Measurements from ENCODE around the gene MRPS6. TPM values are rescaled to one million over a fixed set of nuclear protein-coding genes. Genes with fewer than 3 reads are reported as not detected.

Gene MRPS6
- total RNA-seq, 1 donor: 19.2 TPM

DNA sequence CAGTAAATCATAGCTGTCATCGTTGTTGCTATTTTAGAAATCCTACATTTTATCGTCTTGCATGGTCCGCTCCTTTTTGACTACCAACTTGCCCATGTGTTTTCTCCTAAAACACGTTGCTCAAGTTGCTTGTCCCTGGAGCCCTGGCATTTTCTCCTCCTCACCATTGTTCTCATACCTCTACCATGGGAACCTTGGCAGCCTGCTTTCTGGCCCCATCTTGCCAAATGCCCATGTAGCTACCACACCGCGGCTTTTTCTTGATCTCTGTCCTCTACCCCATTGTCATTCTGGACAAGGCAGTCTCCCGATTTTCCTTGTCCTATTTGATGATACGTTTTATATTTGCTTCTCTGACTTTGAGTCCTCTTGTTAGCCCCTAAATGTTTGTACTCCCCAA lies 50.2 kb downstream of the MRPS6 start:
- Histone ChIP-seq H4K20me1 (ENCODE audit: insufficient read depth, low read length) (peaks cover 9% of the 10 kb centered on the region), H3K4me1 (ENCODE audit: insufficient read depth, low read length) (peaks cover 2% of the 10 kb centered on the region), H2AFZ (ENCODE audit: low read length) (no peak overlapping the region), H3K36me3 (ENCODE audit: insufficient read depth, low read length) (peaks cover 6% of the 10 kb centered on the region), H3K4me3 (ENCODE audit: insufficient read depth, low read length) (no peak overlapping the region), H3K9me3 (ENCODE audit: low read depth, low read length) (no peaks in the 10 kb centered on the region), H3K27ac (ENCODE audit: low read depth, low read length) (no peak overlapping the region), H3K79me2 (ENCODE audit: insufficient read depth, low read length) (peaks cover 82% of the 10 kb centered on the region), H3K27me3 (ENCODE audit: insufficient read depth, low read length) (no peaks in the 10 kb centered on the region), H3K4me2 (ENCODE audit: insufficient read depth, low read length) (no peak overlapping the region)
- no peak for DNase-seq (ENCODE audit: insufficient read length, low spot score, missing footprints)
- TF ChIP-seq, protein P1, sequence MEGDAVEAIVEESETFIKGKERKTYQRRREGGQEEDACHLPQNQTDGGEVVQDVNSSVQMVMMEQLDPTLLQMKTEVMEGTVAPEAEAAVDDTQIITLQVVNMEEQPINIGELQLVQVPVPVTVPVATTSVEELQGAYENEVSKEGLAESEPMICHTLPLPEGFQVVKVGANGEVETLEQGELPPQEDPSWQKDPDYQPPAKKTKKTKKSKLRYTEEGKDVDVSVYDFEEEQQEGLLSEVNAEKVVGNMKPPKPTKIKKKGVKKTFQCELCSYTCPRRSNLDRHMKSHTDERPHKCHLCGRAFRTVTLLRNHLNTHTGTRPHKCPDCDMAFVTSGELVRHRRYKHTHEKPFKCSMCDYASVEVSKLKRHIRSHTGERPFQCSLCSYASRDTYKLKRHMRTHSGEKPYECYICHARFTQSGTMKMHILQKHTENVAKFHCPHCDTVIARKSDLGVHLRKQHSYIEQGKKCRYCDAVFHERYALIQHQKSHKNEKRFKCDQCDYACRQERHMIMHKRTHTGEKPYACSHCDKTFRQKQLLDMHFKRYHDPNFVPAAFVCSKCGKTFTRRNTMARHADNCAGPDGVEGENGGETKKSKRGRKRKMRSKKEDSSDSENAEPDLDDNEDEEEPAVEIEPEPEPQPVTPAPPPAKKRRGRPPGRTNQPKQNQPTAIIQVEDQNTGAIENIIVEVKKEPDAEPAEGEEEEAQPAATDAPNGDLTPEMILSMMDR (IDR thresholded peaks at IDR 0.05; ENCODE audit: extremely low read depth, low read depth, low read length): no peak

DNA sequence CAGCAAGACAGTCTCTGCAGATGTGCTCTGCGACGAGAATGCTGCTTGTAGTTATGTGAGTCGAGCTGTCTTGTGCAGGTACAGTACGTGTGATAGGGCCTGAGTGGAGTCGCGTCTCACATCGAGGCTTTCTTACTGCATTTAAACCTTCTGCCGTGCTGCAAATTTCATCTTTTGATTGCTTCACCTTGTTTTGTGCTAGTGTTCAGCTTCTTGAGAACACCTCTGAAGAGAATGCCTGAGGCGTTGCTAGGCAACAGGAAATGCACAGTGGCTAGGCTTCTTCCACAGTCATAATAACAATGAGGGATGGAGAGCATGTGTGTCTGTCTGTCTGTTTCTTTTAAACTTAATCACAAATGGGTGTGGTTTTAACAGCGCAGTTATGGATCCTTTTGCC lies 52.9 kb downstream of the MRPS6 start:
- TF ChIP-seq, protein P1 (IDR thresholded peaks at IDR 0.05; ENCODE audit: extremely low read depth, low read depth, low read length): no peak
- H3K79me2 ChIP-seq (ENCODE audit: insufficient read depth, low read length): peaks cover 75% of the 10 kb centered on the region
- DNase-seq (ENCODE audit: insufficient read length, low spot score, missing footprints): no peak
- H3K36me3 ChIP-seq (ENCODE audit: insufficient read depth, low read length): peaks cover 6% of the 10 kb centered on the region
- peak overlapping the region; percentile 6 for H3K27ac ChIP-seq (ENCODE audit: low read depth, low read length)
- no peak overlapping the region for H2AFZ ChIP-seq (ENCODE audit: low read length)
- H3K4me3 ChIP-seq (ENCODE audit: insufficient read depth, low read length): no peak overlapping the region
- H4K20me1 ChIP-seq (ENCODE audit: insufficient read depth, low read length): peaks cover 17% of the 10 kb centered on the region
- peaks cover 23% of the 10 kb centered on the region for H3K4me1 ChIP-seq (ENCODE audit: insufficient read depth, low read length)
- no peaks in the 10 kb centered on the region for H3K27me3 ChIP-seq (ENCODE audit: insufficient read depth, low read length)
- H3K4me2 ChIP-seq (ENCODE audit: insufficient read depth, low read length): no peak overlapping the region
- H3K9me3 ChIP-seq (ENCODE audit: low read depth, low read length): no peaks in the 10 kb centered on the region

DNA sequence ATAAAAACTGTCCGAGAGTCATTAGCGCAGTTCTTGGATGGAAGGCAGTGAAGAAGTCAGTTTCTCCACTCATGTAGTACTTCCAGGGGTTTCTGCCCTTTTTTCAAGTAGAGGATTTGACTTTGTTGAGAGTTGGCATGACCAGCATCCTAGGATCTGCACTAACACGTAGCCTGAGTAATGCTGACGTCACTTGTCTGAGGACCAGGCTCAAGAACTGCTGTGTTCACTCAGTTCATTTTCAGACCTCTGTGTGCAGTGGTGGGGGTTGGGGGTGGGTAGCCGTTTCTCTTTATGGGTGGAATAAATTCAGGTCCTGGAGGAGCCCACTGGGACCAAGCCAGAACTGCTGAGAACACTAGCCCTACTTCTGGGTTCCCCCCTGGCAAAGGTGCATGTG lies 53.3 kb downstream of the MRPS6 start:
- Histone ChIP-seq H2AFZ (ENCODE audit: low read length) (no peak overlapping the region), H3K4me1 (ENCODE audit: insufficient read depth, low read length) (peaks cover 23% of the 10 kb centered on the region), H3K4me3 (ENCODE audit: insufficient read depth, low read length) (no peak overlapping the region), H3K79me2 (ENCODE audit: insufficient read depth, low read length) (peaks cover 75% of the 10 kb centered on the region), H3K27ac (ENCODE audit: low read depth, low read length) (peak overlapping the region; percentile 6), H3K9me3 (ENCODE audit: low read depth, low read length) (no peaks in the 10 kb centered on the region), H3K36me3 (ENCODE audit: insufficient read depth, low read length) (peaks cover 6% of the 10 kb centered on the region), H3K4me2 (ENCODE audit: insufficient read depth, low read length) (no peak overlapping the region), H4K20me1 (ENCODE audit: insufficient read depth, low read length) (peaks cover 17% of the 10 kb centered on the region), H3K27me3 (ENCODE audit: insufficient read depth, low read length) (no peaks in the 10 kb centered on the region)
- TF ChIP-seq, protein P1 (IDR thresholded peaks at IDR 0.05; ENCODE audit: extremely low read depth, low read depth, low read length): no peak
- no peak for DNase-seq (ENCODE audit: insufficient read length, low spot score, missing footprints)

DNA sequence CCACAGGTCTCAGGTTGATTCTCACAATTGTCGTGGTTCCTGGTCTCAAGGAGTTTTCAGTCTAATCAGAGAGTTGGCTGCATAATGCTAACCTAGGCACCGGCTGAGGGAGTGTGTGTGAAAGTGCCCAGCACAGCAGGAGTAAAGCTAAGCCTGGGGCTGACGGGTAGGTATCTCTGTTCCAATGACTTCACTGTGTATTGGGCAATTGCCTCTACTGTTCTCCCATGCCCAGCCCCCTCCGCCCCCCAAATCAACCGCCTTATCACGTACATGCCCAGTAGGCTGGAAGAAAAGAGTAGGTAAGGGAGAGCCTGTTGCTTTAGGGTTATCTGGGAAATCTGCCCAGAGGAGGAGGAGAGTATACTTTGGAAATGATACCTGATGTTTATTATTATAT lies 54.7 kb downstream of the MRPS6 start:
- Histone ChIP-seq H3K4me3 (ENCODE audit: insufficient read depth, low read length) (no peak overlapping the region), H4K20me1 (ENCODE audit: insufficient read depth, low read length) (peaks cover 15% of the 10 kb centered on the region), H2AFZ (ENCODE audit: low read length) (no peak overlapping the region), H3K4me2 (ENCODE audit: insufficient read depth, low read length) (no peak overlapping the region), H3K27ac (ENCODE audit: low read depth, low read length) (peak overlapping the region; percentile 76), H3K9me3 (ENCODE audit: low read depth, low read length) (no peaks in the 10 kb centered on the region), H3K27me3 (ENCODE audit: insufficient read depth, low read length) (no peaks in the 10 kb centered on the region), H3K79me2 (ENCODE audit: insufficient read depth, low read length) (peaks cover 77% of the 10 kb centered on the region), H3K4me1 (ENCODE audit: insufficient read depth, low read length) (peaks cover 23% of the 10 kb centered on the region), H3K36me3 (ENCODE audit: insufficient read depth, low read length) (peaks cover 6% of the 10 kb centered on the region)
- no peak for DNase-seq (ENCODE audit: insufficient read length, low spot score, missing footprints)
- TF ChIP-seq, protein P1 (IDR thresholded peaks at IDR 0.05; ENCODE audit: extremely low read depth, low read depth, low read length): no peak
